Measurements from ENCODE around the gene HS6ST3. TPM values are rescaled to one million over a fixed set of nuclear protein-coding genes. Genes with fewer than 3 reads are reported as not detected.

Gene HS6ST3
- total and polyA plus RNA-seq, 2 donors (not counting 3 experiments of a cell fraction or from before 2014, with no cell fraction given) = 0.03 to 0.15 TPM

- POLR2A ChIA-PET = no interaction called here
- H3K4me3 ChIP-seq (replicated peaks in 1 of 3; ENCODE audit: insufficient read depth in 1 of 3, low read depth in 1 of 3, low read length in 3 of 3) = no peak overlapping the region
- H4K20me1 ChIP-seq (replicated peaks; ENCODE audit: control insufficient read depth, extremely low read depth, insufficient read depth, low read length) = no peaks in the 10 kb centered on the region
- H3K36me3 ChIP-seq (ENCODE audit: control insufficient read depth in 2 of 2, extremely low read depth in 1 of 2, insufficient read depth in 2 of 2, low read length in 2 of 2) = no peaks in the 10 kb centered on the region
- dilution Hi-C loops (cut with MboI; ENCODE audit: extremely low pct_ligation_motif_present, low sequenced_read_pairs) (no loop called here), intact Hi-C loops (cut with micrococcal nuclease) (no loop called here)
- H3K9me1 ChIP-seq (replicated peaks; ENCODE audit: control insufficient read depth, extremely low read depth, insufficient read depth, low read length) = no peaks in the 10 kb centered on the region
- no TSS peak for BruUV-seq (replicated peaks)
- TF ChIP-seq POLR2A (IDR thresholded peaks at IDR 0.05; ENCODE audit: low read depth, low read length) = no peak
- TF ChIP-seq EZH2 (IDR thresholded peaks at IDR 0.05; ENCODE audit: borderline replicate concordance, low read depth, low read length, severe bottlenecking) = no peak
- TF ChIP-seq MYC (IDR thresholded peaks at IDR 0.05; ENCODE audit: low read depth, low read length) = no peak
- TF ChIP-seq FOS (IDR thresholded peaks at IDR 0.05; ENCODE audit: borderline replicate concordance, insufficient read depth, low read length) = no peak
- TF ChIP-seq GATA2 (IDR thresholded peaks at IDR 0.05; ENCODE audit: insufficient read depth, insufficient read length, low read depth, low read length) = no peak
- H3K4me2 ChIP-seq (ENCODE audit: insufficient read depth, low read length) = no peak overlapping the region
- H3K4me1 ChIP-seq (ENCODE audit: control insufficient read depth, extremely low read depth, insufficient read depth, low read length) = no peaks in the 10 kb centered on the region
- no peaks in the 10 kb centered on the region for H3K9me3 ChIP-seq (replicated peaks; ENCODE audit: control insufficient read depth, insufficient read depth, low read length)
- no peak overlapping the region for H2AFZ ChIP-seq (ENCODE audit: low read depth, low read length)
- H3K79me2 ChIP-seq (ENCODE audit: control insufficient read depth, insufficient read depth, low read length) = no peaks in the 10 kb centered on the region
- no peaks in the 10 kb centered on the region for H3K27me3 ChIP-seq (ENCODE audit: control insufficient read depth in 2 of 2, insufficient read depth in 2 of 2, low read length in 2 of 2)
- CTCF ChIA-PET = no interaction called here
- FAIRE-seq (no peak), DNase-seq (ENCODE audit: low read depth, low spot score) (no peak)
- no peak overlapping the region for H3K9ac ChIP-seq (replicated peaks; ENCODE audit: extremely low read depth, insufficient read depth, low read length)
- no peak overlapping the region for H3K27ac ChIP-seq (ENCODE audit: insufficient read depth, low read depth, low read length)
Measured at GRCh38 chr13:96780105-96780504, 690.2 kb downstream of the HS6ST3 start.

- no peaks in the 10 kb centered on the region for H3K27me3 ChIP-seq (ENCODE audit: control insufficient read depth in 2 of 2, insufficient read depth in 2 of 2, low read length in 2 of 2)
- H3K79me2 ChIP-seq (ENCODE audit: control insufficient read depth, insufficient read depth, low read length) = no peaks in the 10 kb centered on the region
- ChIA-PET CTCF (no interaction called here), POLR2A (no interaction called here)
- H3K9ac ChIP-seq (replicated peaks; ENCODE audit: extremely low read depth, insufficient read depth, low read length) = no peak overlapping the region
- no peak overlapping the region for H3K4me2 ChIP-seq (ENCODE audit: insufficient read depth, low read length)
- H2AFZ ChIP-seq (ENCODE audit: low read depth, low read length) = no peak overlapping the region
- no peaks in the 10 kb centered on the region for H3K9me3 ChIP-seq (replicated peaks; ENCODE audit: control insufficient read depth, insufficient read depth, low read length)
- H3K4me3 ChIP-seq (replicated peaks in 1 of 3; ENCODE audit: insufficient read depth in 1 of 3, low read depth in 1 of 3, low read length in 3 of 3) = no peak overlapping the region
- no peaks in the 10 kb centered on the region for H3K9me1 ChIP-seq (replicated peaks; ENCODE audit: control insufficient read depth, extremely low read depth, insufficient read depth, low read length)
- FAIRE-seq (no peak), DNase-seq (ENCODE audit: low read depth, low spot score) (no peak)
- H3K36me3 ChIP-seq (ENCODE audit: control insufficient read depth in 2 of 2, extremely low read depth in 1 of 2, insufficient read depth in 2 of 2, low read length in 2 of 2) = no peaks in the 10 kb centered on the region
- intact Hi-C loops (cut with micrococcal nuclease) = no loop called here
- TF ChIP-seq POLR2AphosphoS5 (IDR thresholded peaks at IDR 0.05; ENCODE audit: insufficient read depth, low read depth, low read length) (no peak), MAX (IDR thresholded peaks at IDR 0.05; ENCODE audit: insufficient read depth, insufficient read length) (no peak), GATA2 (IDR thresholded peaks at IDR 0.05; ENCODE audit: insufficient read depth, insufficient read length, low read depth, low read length) (no peak), FOS (IDR thresholded peaks at IDR 0.05; ENCODE audit: borderline replicate concordance, insufficient read depth, low read length) (no peak), POLR2A (IDR thresholded peaks at IDR 0.05; ENCODE audit: low read depth, low read length) (no peak), EZH2 (IDR thresholded peaks at IDR 0.05; ENCODE audit: borderline replicate concordance, low read depth, low read length, severe bottlenecking) (no peak), MYC (IDR thresholded peaks at IDR 0.05; ENCODE audit: low read depth, low read length) (no peak), JUN (IDR thresholded peaks at IDR 0.05; ENCODE audit: borderline replicate concordance, insufficient read depth, insufficient read length, low read depth) (no peak), CTCF (IDR thresholded peaks at IDR 0.05; ENCODE audit: extremely low read depth in 1 of 2, insufficient read depth in 1 of 2, low read depth in 1 of 2, low read length in 2 of 2) (no peak)
- BruUV-seq (replicated peaks) = no TSS peak
- H3K27ac ChIP-seq (ENCODE audit: insufficient read depth, low read depth, low read length) = no peak overlapping the region
- H3K4me1 ChIP-seq (ENCODE audit: control insufficient read depth, extremely low read depth, insufficient read depth, low read length) = no peaks in the 10 kb centered on the region
- no peaks in the 10 kb centered on the region for H4K20me1 ChIP-seq (replicated peaks; ENCODE audit: control insufficient read depth, extremely low read depth, insufficient read depth, low read length)
- dilution Hi-C loops (cut with MboI; ENCODE audit: extremely low pct_ligation_motif_present, low sequenced_read_pairs) = no loop called here
Measured at GRCh38 chr13:96781141-96781540, 691.2 kb downstream of the HS6ST3 start.

All from endothelial cell of umbilical vein (primary cell).